ENCODE data around the gene ROBO1. TPM values are rescaled to one million over a fixed set of nuclear protein-coding genes. Genes with fewer than 3 reads are reported as not detected.

Gene ROBO1
- total and polyA plus RNA-seq, 2 donors (not counting 3 experiments of a cell fraction or from before 2014, with no cell fraction given), result 5.9 to 14.2 TPM

- TF ChIP-seq MAX (IDR thresholded peaks at IDR 0.05; ENCODE audit: insufficient read depth, insufficient read length), result no peak
- no peak for TF ChIP-seq EZH2 (IDR thresholded peaks at IDR 0.05; ENCODE audit: borderline replicate concordance, low read depth, low read length, severe bottlenecking)
- no peak for TF ChIP-seq JUN (IDR thresholded peaks at IDR 0.05; ENCODE audit: borderline replicate concordance, insufficient read depth, insufficient read length, low read depth)
- no peak for TF ChIP-seq POLR2AphosphoS5 (IDR thresholded peaks at IDR 0.05; ENCODE audit: insufficient read depth, low read depth, low read length)
- no peak overlapping the region for H3K4me2 ChIP-seq (ENCODE audit: insufficient read depth, low read length)
- intact Hi-C loops (cut with micrococcal nuclease), result no loop called here
- DNase-seq (ENCODE audit: low read depth, low spot score) (no peak), FAIRE-seq (no peak)
- no peaks in the 10 kb centered on the region for H3K9me1 ChIP-seq (replicated peaks; ENCODE audit: control insufficient read depth, extremely low read depth, insufficient read depth, low read length)
- no peaks in the 10 kb centered on the region for H3K9me3 ChIP-seq (replicated peaks; ENCODE audit: control insufficient read depth, insufficient read depth, low read length)
- H2AFZ ChIP-seq (ENCODE audit: low read depth, low read length), result no peak overlapping the region
- no peaks in the 10 kb centered on the region for H4K20me1 ChIP-seq (replicated peaks; ENCODE audit: control insufficient read depth, extremely low read depth, insufficient read depth, low read length)
- CTCF ChIA-PET, result no interaction called here
- POLR2A ChIA-PET, result no interaction called here
- no peaks in the 10 kb centered on the region for H3K4me1 ChIP-seq (ENCODE audit: control insufficient read depth, extremely low read depth, insufficient read depth, low read length)
- no peaks in the 10 kb centered on the region for H3K27me3 ChIP-seq (ENCODE audit: control insufficient read depth in 2 of 2, insufficient read depth in 2 of 2, low read length in 2 of 2)
- H3K4me3 ChIP-seq (replicated peaks in 1 of 3; ENCODE audit: insufficient read depth in 1 of 3, low read depth in 1 of 3, low read length in 3 of 3), result no peak overlapping the region
- no peak overlapping the region for H3K9ac ChIP-seq (replicated peaks; ENCODE audit: extremely low read depth, insufficient read depth, low read length)
- dilution Hi-C loops (cut with MboI; ENCODE audit: extremely low pct_ligation_motif_present, low sequenced_read_pairs), result no loop called here
- H3K27ac ChIP-seq (ENCODE audit: insufficient read depth, low read depth, low read length), result no peak overlapping the region
- no TSS peak for BruUV-seq (replicated peaks)
- H3K36me3 ChIP-seq (ENCODE audit: control insufficient read depth in 2 of 2, extremely low read depth in 1 of 2, insufficient read depth in 2 of 2, low read length in 2 of 2), result no peaks in the 10 kb centered on the region
- no peaks in the 10 kb centered on the region for H3K79me2 ChIP-seq (ENCODE audit: control insufficient read depth, insufficient read depth, low read length)
Observed at GRCh38 chr3:79284781-79285180, 483.0 kb downstream of the ROBO1 start.

- Histone ChIP-seq H3K79me2 (ENCODE audit: control insufficient read depth, insufficient read depth, low read length) (no peaks in the 10 kb centered on the region), H3K27me3 (ENCODE audit: control insufficient read depth in 2 of 2, insufficient read depth in 2 of 2, low read length in 2 of 2) (no peaks in the 10 kb centered on the region), H3K4me3 (replicated peaks in 1 of 3; ENCODE audit: insufficient read depth in 1 of 3, low read depth in 1 of 3, low read length in 3 of 3) (no peak overlapping the region), H2AFZ (ENCODE audit: low read depth, low read length) (no peak overlapping the region), H3K4me2 (ENCODE audit: insufficient read depth, low read length) (no peak overlapping the region), H3K9me3 (replicated peaks; ENCODE audit: control insufficient read depth, insufficient read depth, low read length) (no peaks in the 10 kb centered on the region), H3K4me1 (ENCODE audit: control insufficient read depth, extremely low read depth, insufficient read depth, low read length) (no peaks in the 10 kb centered on the region), H4K20me1 (replicated peaks; ENCODE audit: control insufficient read depth, extremely low read depth, insufficient read depth, low read length) (no peaks in the 10 kb centered on the region), H3K27ac (ENCODE audit: insufficient read depth, low read depth, low read length) (no peak overlapping the region), H3K9ac (replicated peaks; ENCODE audit: extremely low read depth, insufficient read depth, low read length) (no peak overlapping the region), H3K9me1 (replicated peaks; ENCODE audit: control insufficient read depth, extremely low read depth, insufficient read depth, low read length) (no peaks in the 10 kb centered on the region), H3K36me3 (ENCODE audit: control insufficient read depth in 2 of 2, extremely low read depth in 1 of 2, insufficient read depth in 2 of 2, low read length in 2 of 2) (no peaks in the 10 kb centered on the region)
- intact Hi-C loops (cut with micrococcal nuclease) (no loop called here), dilution Hi-C loops (cut with MboI; ENCODE audit: extremely low pct_ligation_motif_present, low sequenced_read_pairs) (no loop called here)
- no TSS peak for BruUV-seq (replicated peaks)
- DNase-seq (ENCODE audit: low read depth, low spot score), result no peak
- CTCF ChIA-PET, result interaction anchor here (0.6 kb wide), 1 partner anchor 8 kb away, joined by 3 read pairs; no protein-coding TSS in a partner anchor
- POLR2A ChIA-PET, result no interaction called here
- no peak for FAIRE-seq
- TF ChIP-seq MAX (IDR thresholded peaks at IDR 0.05; ENCODE audit: insufficient read depth, insufficient read length), result no peak
- no peak for TF ChIP-seq EZH2 (IDR thresholded peaks at IDR 0.05; ENCODE audit: borderline replicate concordance, low read depth, low read length, severe bottlenecking)
- no peak for TF ChIP-seq POLR2AphosphoS5 (IDR thresholded peaks at IDR 0.05; ENCODE audit: insufficient read depth, low read depth, low read length)
- no peak for TF ChIP-seq JUN (IDR thresholded peaks at IDR 0.05; ENCODE audit: borderline replicate concordance, insufficient read depth, insufficient read length, low read depth)
- TF ChIP-seq, protein P1, sequence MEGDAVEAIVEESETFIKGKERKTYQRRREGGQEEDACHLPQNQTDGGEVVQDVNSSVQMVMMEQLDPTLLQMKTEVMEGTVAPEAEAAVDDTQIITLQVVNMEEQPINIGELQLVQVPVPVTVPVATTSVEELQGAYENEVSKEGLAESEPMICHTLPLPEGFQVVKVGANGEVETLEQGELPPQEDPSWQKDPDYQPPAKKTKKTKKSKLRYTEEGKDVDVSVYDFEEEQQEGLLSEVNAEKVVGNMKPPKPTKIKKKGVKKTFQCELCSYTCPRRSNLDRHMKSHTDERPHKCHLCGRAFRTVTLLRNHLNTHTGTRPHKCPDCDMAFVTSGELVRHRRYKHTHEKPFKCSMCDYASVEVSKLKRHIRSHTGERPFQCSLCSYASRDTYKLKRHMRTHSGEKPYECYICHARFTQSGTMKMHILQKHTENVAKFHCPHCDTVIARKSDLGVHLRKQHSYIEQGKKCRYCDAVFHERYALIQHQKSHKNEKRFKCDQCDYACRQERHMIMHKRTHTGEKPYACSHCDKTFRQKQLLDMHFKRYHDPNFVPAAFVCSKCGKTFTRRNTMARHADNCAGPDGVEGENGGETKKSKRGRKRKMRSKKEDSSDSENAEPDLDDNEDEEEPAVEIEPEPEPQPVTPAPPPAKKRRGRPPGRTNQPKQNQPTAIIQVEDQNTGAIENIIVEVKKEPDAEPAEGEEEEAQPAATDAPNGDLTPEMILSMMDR (IDR thresholded peaks at IDR 0.05; ENCODE audit: extremely low read depth in 1 of 2, insufficient read depth in 1 of 2, low read depth in 1 of 2, low read length in 2 of 2), result no peak
- TF ChIP-seq GATA2 (IDR thresholded peaks at IDR 0.05; ENCODE audit: insufficient read depth, insufficient read length, low read depth, low read length), result no peak
- no peak for TF ChIP-seq POLR2A (IDR thresholded peaks at IDR 0.05; ENCODE audit: low read depth, low read length)
- TF ChIP-seq FOS (IDR thresholded peaks at IDR 0.05; ENCODE audit: borderline replicate concordance, insufficient read depth, low read length), result no peak
- no peak for TF ChIP-seq MYC (IDR thresholded peaks at IDR 0.05; ENCODE audit: low read depth, low read length)
Observed at GRCh38 chr3:79278681-79279080, 489.1 kb downstream of the ROBO1 start.

All from endothelial cell of umbilical vein (primary cell).